Measurements from ENCODE around the gene C4orf54.

C4orf54 gene

DNA sequence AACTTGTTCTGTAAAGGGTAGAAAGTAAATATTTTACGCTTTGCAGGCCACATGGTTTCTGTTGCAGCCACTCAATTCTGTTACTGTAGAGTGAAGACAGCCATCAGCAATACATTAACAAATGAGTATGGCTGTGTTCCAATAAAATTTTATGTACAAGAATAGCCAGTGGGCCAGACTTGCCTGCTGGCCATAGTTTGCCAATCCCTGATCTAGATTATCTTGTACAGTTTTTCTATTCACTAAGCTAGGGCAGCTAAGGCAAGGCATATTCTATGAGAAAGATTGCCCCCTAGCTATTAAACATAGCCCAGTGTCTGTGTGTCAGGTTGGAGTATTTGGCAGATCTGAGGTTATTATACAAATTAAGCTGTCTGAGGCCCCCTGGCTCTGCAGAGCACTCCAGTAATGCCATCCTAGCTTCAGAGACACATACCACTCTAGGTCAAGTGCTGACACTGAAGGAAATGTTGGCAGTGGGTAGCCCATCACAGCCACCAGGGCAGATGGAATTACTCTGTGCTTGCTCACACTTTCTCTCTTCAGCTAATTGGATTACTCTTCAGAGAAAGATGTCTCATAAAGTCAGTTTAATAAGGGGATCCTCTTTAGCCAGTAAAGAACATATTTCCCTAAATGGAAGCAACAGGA lies 42.3 kb downstream of the C4orf54 start:
- no peak for TF ChIP-seq CTCF (IDR thresholded peaks at IDR 0.05; ENCODE audit: insufficient read depth, low read depth, low read length, missing control alignments)
- no peak overlapping the region for H3K4me3 ChIP-seq (ENCODE audit: low read length)
- no peak for DNase-seq (ENCODE audit: low read depth)

DNA sequence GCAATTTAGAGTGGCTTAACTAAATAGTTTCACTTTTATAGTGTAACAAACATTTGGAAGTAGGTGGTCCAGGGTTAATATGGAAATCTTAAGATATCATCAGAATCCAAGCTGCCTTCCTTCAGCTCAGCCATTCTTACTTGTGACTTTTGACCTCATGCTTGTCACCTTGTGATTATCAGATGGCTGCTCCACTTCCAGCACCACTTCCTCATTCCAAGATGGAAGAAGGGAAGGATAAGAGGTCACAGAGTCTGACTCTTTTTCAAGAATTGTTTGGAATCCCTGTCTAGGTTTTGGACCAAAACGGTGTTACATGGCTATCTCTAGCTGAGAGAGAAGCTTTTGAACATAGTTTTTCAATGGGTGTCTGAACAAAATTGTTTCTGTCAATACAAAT lies 43.1 kb downstream of the C4orf54 start:
- no peak overlapping the region for H3K4me3 ChIP-seq (ENCODE audit: low read length)
- no peak for DNase-seq (ENCODE audit: low read depth)
- no peak for TF ChIP-seq CTCF (IDR thresholded peaks at IDR 0.05; ENCODE audit: insufficient read depth, low read depth, low read length, missing control alignments)

DNA sequence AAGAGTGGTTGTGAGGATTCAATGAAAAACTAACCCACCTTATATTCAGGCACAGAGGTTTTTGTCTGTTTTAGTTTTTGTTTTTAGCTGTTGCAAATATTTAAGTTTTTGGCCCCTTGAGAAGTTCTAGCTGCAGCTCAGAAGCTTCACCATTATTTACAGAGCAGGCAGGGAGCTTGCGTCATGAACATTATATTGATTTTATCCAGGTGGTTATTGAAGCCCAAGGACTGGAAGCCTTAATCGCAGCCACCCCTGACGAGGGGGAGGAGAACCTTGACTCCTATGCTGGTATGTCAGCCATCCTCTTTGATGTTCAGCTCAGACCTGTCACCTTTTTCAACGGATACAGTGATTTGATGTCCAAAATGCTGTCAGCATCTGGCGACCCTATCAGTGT lies 44.9 kb downstream of the C4orf54 start:
- no peak for TF ChIP-seq CTCF (IDR thresholded peaks at IDR 0.05; ENCODE audit: insufficient read depth, low read depth, low read length, missing control alignments)
- DNase-seq (ENCODE audit: low read depth) = no peak

GRCh38 chr4:99612281-99612680 lies 45.3 kb downstream of the C4orf54 start:
- no peak overlapping the region for H3K4me3 ChIP-seq (ENCODE audit: low read length)
- no peak for TF ChIP-seq CTCF (IDR thresholded peaks at IDR 0.05; ENCODE audit: insufficient read depth, low read depth, low read length, missing control alignments)
- DNase-seq (ENCODE audit: low read depth) = peak; percentile 10

More for the DNA sequence above, 44.9 kb downstream of the C4orf54 start:
- H3K4me3 ChIP-seq (ENCODE audit: low read length) = no peak overlapping the region

DNA sequence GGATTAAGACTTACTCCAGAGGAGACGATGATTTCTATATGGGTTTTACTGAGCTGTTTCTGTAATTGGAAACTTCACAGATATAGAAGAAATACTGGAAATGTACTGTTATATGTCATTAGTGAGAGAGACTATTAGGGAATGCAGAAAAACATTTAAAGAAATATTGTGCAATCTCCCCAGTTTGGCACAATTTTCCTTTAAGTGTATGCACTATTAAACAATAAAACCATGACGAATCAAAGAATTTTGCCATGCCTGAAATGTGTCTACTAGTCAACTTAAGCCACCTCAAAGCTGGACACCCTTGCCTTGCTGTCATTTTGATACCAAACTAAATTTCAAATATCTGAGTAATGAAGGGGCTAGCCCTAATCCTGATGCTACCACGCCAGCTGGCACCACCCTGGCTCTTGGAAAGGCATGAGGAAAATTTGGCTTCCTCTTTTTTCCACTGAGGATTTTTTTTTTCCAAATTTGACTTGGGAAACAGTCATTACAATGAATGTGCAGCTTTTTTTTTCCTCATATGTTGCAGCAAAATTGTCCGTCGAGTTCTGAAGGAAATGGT lies 46.9 kb downstream of the C4orf54 start:
- DNase-seq (ENCODE audit: low read depth) = no peak
- no peak for TF ChIP-seq CTCF (IDR thresholded peaks at IDR 0.05; ENCODE audit: insufficient read depth, low read depth, low read length, missing control alignments)
- H3K4me3 ChIP-seq (ENCODE audit: low read length) = no peak overlapping the region

GRCh38 chr4:99608417-99608816 lies 49.2 kb downstream of the C4orf54 start:
- H3K4me3 ChIP-seq (ENCODE audit: low read length) = no peak overlapping the region
- TF ChIP-seq CTCF (IDR thresholded peaks at IDR 0.05; ENCODE audit: insufficient read depth, low read depth, low read length, missing control alignments) = no peak
- no peak for DNase-seq (ENCODE audit: low read depth)

Measured in epithelial cell of esophagus (primary cell).